ENCODE data around the gene GFPT2.

Gene GFPT2

DNA sequence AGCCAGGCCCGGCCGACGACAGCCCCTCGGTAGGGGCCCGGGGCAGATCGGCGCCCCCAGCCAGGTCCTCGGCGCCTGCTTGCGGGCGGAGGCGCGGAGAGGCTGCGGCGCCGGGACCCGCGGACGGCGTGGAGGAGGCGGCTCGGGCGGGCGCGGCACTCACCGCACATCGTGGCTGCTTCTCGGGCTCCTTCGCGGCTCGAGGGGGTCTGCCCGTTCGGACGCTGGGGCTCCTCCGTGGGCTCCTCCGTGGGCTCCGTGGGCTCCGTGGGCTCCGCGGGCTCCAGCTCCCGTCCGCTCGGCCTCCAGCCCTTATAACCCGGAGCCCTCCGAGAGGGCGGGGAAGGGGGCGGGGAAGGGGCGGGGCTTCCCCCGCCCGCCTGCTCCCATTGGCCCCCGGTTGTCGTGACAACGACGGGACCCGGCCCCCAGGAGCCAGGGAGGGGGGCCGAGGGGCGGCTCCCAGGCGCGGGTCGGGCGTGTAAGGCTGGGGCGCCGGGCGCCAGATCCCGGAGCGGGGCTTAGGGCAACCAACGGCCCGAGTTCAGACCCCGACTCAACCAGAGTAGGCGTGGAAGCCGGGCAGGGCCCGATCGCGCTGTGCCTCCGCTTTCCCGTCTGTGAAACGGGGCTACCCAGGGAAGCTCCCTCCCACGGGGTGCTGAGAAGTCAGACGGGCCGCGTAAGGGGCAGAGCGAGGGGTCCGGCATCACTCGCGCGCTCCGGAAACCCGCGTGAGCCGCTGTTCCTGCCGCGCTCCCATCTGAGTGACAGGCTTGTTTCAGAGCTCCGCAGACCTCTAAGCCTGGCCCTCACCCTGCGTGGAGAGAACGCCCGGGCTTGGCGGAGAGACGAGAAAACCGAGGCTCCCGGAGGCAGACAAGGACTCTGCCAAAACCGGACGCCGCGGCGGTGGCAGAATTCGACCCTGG, at the start of gene GFPT2:
TSS of gene GFPT2 (minus strand) at position 289 of the 932 bp plus-strand sequence. CDS start at position 170, 119 bp downstream.
- DNase-seq = peak; percentile 1

DNA sequence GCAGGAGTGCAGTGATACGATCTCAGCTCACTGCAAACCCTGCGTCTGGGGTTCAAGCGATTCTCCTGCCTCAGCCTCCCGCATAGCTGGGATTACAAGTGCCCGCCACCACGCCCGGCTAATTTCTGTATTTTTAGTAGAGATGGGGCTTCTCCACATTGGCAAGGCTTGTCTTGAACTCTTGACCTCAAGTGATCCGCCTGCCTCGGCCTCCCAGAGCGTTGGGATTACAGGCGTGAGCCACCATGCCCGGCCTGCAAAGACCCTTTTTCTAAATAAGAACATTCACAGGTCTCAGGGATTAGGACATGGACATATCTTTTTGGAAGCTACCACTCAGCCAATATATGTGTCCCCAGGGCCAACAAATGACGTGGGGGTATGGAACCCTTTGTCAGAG, 49.6 kb upstream of the GFPT2 start:
- DNase-seq = no peak

DNA sequence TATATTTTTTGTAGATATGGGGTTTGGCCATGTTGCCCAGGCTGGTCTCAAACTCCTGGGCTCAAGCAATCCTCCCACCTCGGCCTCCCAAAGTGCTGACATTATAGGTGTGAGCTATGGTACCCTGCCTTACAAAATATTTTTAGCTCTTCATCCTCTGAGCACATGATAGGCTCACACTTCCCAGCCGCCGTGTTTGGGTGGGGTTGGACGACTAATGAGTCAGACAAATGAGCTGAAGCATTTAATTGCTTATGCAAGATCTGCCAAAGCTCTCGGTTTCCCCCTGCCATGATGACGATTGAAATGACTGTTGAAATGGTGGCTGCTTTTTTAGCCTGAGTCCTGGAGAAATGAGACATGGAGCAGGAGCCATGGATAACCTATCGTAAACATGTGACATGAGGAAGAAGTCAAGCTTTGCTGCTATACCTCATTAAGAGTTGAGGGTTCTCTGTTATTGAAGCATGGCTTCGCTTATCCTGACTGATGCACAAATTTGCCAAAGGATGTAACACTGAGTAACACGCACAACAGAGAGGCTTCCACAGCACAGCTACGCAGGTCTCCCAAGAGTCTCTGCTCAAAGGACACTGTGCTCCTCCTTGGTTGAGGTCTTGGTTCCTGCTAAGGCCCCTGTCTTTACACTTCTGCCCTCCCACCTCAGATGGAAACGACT, 48.2 kb upstream of the GFPT2 start:
- no peak for DNase-seq

DNA sequence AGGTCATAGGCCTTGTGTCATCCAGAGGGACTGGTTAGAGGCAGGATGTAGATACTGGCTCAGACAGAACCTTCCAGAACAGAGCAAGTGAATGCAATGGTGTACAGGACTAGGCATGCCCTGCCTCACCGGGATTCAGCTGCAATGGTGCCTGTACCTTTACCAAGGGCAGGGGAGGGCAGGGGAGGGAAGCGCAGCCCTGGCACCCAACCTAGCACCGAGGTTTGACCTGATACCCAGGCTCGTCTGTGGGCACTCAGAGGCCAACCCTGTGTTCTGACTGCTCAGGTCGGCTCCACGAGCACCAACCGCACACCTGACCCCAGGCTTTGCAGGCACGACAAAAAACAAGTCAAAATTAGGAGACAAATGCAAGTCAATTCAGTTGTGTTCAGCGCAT, 47.3 kb upstream of the GFPT2 start:
- no peak for DNase-seq

DNA sequence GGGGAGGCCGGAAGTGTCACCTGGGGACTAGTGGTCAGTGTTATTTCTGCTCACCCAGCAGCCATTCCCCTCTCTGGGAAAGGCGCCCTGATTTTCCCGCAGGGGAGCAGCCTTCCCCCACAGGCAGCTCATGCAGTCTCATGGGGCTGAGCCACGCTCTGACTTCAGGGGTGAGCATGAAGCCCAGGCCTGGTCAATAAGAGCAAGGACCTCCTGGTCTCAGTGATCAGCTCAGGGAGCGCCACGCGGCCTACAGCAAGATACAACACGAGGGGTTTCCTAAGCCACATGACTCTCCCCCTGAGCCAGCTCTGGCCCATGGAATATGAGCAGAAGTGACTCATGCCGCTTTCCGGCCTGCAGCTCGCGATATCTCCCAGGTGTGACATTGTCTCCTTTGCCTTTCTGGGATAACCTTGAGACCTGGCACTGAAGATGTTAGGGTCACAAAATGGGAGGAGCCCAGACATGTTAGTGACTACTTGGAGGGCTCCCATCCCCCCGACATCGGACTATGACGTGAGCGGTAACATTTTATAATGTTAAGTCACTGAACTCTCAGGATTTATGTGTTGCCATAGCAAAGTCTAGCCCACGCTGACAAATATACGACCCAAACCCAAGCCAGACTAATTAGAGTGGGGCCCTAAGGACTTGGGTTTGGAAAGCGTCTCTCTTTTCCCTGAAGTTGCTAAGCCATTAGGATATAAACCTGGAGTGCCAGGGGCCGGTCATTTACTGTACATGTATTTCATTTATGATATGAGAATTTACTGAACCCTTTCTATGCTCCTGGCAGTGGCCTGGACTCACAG, 46.5 kb upstream of the GFPT2 start:
- DNase-seq = no peak

DNA sequence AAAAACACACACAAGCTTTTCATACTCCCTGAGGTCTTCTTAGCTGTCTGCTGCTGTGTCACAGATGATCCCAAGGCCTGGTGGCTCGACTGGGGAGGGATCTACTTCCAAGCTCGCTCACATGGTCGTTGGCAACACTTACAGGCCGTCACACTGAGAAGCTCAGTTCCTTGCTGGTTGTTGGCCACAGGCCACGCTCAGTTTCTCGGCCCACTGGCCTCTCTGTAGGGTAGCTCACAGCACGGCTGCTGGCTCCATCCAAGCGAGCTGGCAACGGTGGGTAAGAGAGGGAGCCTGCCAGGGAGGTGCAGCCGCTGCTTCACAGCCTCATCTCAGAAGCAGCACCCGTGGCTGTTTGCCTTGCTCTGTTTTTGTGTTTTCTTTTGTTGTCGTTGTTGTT, 43.8 kb upstream of the GFPT2 start:
- no peak for DNase-seq

DNA sequence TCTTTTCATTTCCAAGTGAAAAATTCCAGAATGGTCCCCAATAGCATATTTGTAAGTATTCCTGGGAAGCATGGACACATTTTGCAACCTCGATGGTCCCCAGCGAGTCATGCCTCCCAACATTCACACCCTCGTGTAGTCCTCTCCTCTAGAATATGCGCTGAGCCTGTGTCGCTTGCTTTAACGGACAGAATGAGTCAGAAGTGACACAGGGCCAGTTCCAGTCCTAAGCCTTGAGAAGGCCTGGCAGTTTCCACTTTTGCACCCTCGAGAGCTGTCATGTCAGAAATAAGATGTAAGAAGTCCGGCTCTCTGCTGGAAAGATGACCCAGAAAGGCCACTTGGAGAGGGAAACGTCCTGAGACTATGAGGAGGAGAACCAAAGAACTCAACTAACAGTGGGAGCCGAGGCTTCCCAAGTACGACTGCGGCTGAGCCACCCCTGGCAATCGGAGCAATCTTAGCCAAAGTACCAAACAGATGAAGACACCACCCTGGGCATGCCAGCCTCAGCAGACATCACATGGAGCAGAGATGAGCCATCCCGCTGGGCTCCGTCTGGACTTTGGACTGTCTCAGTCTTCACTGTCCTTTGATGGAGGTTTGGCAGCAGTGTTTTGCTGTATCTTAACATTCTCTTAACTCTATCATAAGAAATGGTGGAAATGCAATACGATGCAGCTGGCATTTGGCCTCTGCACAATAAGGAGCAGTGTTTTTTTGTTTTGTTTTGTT, 42.6 kb upstream of the GFPT2 start:
- DNase-seq = peak; percentile 11

DNA sequence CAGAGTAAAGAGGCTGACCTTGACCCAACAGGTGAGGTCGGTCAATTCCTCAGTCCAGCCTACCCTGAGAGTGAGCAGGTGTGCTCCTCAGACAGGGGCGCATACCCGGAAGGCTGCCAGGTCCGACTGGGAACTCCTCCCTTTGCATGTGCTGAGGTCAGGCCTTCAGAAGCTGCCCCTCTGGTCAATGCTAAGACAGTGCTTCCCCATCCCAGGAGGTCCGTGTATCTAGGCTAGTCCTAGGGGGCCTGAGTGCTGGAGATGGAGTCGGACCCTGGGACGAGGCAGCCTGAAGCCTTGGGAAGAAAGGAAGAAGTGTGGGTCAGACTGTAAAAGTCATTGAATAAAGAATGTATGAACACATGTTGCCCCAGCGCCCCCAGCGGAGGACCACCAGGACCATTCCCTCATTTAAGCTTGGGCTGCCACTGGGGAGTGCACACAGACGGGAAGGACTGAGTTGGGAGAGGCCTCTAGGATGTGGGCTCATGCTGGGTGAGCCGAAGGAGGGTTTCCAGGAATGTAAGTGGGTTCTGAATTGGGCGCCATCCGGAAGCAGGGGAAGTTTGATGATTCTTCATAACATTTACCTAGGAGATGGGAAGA, 41.0 kb upstream of the GFPT2 start:
- DNase-seq = no peak

DNA sequence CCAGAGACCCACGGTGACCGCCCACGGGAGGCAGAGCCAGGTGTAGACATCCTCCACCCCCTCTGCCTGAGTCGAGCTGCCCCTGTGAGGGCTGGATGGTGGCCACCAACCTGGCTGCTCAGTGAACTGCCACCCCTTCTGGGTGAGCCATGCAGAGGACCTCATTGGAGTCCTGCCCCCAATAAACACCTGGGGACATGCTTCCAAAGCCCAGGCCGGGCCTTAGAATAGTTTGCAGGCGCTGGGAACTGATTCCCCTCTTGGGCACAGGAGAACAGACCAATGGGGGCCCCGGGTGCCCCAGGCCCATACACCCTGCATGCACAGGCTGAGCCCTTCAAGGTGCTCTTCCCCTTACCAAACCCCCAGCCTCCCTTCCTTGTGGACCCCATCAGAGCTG, 38.1 kb upstream of the GFPT2 start:
- DNase-seq = no peak

DNA sequence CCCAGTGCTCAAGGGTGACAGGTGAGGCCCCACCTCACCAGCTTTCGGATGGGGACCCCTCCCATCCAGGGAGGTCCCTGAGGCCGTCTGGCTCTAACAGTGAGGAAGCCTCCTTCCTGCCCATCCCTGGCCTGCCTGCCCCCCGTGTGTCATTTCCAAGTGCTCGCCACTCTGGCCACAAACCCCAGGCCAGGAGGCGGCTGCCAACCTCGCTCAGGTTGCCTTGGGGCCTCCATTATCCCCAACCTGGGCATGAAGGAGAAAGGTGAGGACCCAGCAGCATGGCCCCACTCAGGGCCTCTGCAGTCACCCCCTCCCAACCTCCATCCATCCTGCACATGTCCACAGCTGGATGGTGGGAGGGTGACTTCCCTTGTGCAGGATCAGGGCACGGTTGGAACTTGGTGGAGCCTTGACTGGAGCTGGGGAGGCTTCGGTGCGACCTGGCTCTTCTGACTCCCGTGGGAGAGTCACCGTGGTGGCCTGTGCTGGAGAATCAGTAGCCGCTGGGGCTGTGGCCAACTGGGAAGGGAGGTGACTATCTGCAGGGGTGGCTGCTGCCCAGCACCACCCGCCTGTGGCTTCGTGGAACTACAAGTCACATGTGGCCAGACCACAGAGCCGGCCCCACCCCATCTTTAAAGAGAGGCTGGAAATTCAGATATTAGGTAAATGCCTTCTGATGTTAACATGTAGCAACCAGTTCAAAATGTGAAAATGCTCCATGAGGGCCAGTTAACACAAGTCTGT, 37.5 kb upstream of the GFPT2 start:
- DNase-seq = no peak

DNA sequence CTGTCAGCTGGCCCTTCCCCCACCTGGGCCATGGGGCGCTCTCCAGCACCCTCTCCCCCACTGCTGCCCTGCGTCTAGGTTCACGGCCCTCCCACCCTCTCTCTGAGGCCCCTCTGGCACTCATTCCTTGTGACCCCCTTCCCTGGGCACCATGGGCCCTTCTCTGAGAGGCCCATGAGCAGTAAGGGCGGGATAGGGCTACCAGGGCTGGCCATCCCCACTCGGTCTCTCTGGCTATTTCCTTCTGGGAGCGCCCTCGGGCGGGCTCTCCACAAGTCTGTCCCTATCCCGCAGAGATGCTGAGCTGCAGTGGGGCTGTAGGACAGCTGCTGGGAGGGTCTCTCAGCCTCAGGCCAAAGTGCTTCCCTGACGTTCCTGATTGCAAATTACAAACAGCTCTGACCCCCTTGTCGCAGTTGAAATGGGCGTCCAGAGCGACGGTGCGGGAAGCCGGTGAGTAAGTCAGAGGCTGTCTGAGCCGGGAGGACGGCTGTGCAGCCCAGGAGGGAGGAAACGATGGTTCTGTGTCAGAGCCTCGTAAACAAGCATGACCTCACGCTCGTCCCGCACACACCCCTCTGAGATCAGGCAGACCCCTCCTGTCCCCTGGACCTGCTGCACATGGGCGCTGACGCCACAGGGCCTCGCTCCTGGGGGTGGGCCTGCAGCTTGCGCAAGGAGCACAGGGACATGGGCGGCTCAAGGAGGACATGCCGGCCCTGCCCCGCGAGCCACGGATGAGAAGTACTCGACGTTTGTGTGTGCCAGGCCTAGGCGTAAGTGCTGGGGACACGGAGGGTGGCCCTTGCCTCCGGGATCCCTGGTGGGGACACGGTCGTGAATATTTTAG, 36.3 kb upstream of the GFPT2 start:
- no peak for DNase-seq

DNA sequence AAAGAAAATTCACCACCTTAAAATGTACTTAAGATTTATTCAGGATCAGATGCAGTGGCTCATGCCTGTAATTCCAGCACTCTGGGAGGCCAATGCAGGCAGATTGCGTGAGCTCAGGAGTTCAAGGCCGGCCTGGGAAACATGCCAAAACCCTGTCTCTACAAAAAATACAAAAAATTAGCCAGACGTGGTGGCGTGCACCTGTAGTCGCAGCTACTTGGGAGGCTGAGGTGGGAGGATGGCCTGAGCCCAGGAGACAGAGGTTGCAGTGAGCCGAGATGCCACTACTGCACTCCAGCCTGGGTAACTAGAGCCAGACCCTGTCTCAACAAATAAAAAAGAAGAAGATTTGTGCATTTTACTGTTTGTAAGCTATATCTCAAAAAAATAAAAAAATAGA, 34.7 kb upstream of the GFPT2 start:
- DNase-seq = no peak

DNA sequence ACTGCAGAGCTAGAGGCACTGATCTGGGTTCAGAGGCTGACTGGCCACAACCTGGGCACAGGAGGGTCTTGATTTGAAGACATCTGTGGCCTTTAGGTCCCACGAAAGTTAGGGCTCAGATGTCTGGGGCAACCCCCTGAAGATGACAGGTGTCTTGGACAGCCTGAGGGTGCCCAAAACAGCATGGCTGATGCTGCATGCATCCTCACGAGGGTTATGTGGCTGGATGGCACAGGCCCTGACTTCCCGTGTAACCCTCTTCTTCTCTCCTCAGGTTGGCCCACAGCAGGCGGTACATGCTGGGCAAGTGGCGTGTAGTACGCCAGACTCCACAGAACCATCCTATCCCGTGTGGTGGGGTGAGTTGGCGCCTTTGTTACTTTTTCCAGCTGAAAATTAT, 29.8 kb upstream of the GFPT2 start:
- no peak for DNase-seq

DNA sequence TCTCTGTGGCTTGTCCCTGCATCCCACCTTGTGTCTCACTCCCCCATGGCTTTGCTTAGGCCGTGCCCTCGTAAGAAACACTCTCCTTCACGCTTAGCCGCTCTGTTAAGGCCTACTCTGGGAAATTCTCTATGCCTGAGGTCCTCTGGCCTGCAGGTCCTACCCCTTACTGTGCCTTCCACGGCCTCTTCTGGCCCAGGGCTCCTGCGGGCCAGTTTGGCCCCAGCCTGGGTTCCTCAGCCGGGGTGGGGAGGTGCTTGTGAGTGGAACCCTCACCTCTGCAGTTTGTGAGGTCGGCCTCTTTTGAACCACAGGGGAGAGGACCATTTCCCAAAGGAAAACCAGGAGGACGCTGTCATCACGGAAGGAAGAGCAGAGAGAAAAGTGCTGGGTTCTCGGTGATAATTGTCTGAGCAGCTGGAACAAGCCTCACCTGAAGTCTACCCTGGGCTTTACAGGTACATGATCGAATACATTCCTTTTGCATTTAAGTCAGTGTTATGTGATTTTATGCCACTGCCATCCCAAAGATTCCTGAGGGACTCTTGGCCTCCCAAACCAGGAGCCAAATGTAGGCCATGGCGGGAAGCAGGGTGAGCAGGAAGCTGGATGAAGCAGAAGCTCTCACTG, 28.8 kb upstream of the GFPT2 start:
- DNase-seq = no peak

DNA sequence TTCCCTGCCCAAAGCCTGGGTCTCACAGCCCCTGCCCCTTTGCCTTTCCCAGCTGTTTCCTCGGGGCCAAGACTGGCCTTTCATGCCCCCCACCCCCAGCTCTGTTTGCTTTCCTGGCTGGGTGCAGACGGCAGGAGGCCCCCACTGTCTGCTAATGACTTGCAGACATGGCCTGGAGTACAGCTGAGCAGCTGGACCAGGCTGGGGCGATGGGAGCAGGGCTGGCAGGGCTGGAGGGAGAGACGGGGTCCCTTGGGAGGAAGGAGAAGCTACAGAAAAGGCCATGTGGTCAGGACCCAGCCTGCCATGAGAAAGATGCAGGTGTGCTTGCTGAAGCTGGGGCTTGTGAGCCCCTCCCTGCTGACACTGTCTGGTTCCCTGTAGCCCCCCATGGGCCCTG, 28.3 kb upstream of the GFPT2 start:
- no peak for DNase-seq

DNA sequence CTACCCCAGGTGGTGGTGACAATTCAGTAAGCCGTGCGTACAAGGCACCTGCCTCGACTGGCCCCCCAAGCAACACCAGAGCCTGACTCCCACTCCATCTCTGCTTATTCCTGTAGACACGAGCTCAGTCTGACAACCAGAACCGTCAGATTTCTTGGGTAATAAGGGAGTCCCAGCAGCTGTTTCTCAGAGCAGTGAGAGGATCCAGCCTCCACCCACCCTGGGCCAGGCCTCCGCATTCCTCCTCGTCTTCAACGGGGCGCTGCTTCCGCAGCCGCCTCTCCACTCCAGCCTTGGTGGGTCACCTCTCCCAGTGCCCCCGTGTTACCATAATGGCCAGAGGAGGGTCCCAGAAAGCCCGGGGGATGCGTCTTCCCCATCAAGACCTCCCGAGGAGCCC, 27.7 kb upstream of the GFPT2 start:
- no peak for DNase-seq

DNA sequence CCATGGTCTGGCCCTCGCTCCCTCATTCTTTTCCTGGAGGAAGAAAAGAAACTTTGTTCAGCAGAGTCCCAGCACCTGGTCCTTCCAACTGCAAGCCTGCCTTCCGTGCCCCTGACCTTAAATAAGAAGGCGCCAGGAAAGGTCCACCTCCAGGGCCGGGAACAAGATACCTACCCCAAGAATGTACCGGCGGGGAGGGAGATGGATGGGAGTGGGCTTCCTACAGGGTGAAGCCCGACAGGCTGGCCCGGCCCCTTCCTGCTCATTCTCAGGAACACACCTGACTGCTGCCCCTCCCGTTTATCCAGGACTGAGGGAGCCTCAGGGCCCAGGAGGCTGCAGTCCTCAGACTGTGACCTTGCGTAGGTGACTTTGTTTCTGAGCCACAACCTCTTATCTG, 27.3 kb upstream of the GFPT2 start:
- DNase-seq = no peak

DNA sequence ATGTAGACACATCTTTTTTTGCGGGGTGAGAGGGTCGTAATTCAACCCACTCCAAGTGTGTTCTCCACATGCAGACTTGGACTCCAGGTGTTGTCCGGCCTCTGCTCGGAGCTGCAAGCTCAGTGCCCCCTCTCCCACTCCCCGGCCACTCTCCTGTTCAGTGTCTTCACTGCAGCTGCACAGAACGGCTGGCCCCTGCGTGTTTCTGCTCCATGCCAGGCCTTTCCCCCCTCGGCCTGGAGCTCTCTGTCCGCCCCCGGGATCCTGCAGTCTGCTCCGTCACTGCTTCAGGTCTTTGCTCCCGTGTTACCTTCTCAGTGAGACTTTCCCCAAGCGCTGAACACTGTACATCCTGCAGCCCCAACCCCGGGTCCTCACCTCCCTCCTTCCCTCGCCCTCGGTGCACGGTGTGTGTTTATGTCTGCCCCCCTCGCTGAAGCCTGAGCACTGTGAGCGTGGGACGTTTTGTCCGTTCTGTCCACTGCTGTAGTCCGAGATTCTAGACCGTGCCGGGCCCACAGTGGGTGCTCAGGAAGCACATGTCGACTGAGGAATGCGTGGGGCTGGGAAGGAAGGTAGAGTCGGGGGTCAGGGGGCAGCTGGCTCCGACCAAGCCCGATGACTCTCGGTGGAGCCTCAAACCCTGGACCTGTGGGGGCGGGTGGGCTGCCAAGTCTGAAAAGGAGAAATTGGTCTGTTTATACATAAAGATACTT, 26.4 kb upstream of the GFPT2 start:
- no peak for DNase-seq
